Stimulated activated CD4-positive, alpha-beta T cell treated with anti-CD3 and anti-CD28 coated beads, Interleukin-4, amount 100 ng/mL, for 4 hours (primary cell): ENCODE results near the gene IL17REL.

Experiments used
- DNase-seq, 2 experiments: peaks; one replicate each; pipeline ENCODE4 v3.0.0-alpha.2; 2020

The IL17REL gene

GRCh38 chr22:50012211-50013181 lies at the start of gene IL17REL:
IL17REL (minus strand) TSS chr22:50012765; CDS start chr22:50012646, 119 bp downstream.
- no peak for DNase-seq

DNA sequence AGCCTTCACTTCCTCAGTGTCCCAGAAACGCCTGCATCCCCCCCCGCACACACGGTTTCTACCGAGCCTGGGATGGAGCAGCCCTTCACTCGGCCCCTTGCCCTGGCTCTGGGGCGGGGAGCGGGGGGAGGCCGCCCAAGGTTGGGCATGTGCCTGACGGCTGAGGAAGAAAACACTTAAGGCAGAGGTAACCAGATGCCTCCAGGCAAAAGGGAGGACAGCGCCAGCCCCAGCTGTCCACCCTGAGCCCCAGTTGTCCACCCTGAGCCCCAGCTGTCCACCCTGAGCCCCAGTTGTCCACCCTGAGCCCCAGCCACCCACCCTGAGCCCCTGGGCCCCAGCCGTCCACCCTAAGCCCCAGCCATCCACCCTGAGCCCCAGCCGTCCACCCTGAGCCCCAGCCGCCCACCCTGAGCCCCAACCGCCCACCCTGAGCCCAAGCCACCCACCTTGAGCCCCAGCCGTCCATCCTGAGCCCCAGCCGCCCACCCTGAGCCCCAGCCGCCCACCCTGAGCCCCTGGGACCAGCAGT lies 49.3 kb upstream of the IL17REL start:
- DNase-seq = no peak

DNA sequence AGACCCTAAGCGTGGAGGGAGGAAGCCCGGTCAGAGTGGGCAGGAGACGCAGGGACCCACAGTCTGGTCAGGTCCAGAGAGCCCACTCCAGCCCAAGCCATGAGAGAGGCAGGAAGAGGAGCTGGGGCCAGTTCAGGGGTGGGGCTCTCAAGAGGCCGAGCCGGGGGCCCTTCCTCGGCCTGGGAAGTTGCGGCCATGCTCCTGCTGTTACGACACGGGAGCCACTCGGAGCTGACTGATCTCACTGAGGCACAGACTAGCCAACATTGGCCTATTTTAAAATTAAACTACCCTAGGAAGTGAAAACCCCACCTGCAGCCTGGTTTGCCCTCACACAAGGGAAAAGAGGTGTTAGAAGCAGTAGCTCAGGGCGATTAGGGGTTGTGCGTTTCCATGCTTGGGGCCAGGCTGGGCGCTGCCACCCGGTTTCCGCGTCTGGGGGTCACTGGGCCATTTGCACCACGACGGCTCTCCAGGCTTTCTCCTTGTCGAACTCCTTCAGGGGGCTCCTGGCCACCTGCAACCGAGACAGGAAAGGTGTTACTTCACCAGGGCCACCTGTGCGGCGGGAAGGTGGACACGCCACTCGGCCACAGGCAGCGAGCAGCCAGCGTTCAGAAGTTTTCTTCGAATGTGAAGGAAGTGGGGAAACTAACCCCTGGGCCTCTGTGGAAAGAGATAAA lies 48.7 kb upstream of the IL17REL start:
- DNase-seq = no peak

GRCh38 chr22:50060441-50061140 lies 48.0 kb upstream of the IL17REL start:
- DNase-seq = no peak

- no peak for DNase-seq
These were observed 47.3 kb upstream of the IL17REL start for GRCh38 chr22:50059881-50060262.

DNA sequence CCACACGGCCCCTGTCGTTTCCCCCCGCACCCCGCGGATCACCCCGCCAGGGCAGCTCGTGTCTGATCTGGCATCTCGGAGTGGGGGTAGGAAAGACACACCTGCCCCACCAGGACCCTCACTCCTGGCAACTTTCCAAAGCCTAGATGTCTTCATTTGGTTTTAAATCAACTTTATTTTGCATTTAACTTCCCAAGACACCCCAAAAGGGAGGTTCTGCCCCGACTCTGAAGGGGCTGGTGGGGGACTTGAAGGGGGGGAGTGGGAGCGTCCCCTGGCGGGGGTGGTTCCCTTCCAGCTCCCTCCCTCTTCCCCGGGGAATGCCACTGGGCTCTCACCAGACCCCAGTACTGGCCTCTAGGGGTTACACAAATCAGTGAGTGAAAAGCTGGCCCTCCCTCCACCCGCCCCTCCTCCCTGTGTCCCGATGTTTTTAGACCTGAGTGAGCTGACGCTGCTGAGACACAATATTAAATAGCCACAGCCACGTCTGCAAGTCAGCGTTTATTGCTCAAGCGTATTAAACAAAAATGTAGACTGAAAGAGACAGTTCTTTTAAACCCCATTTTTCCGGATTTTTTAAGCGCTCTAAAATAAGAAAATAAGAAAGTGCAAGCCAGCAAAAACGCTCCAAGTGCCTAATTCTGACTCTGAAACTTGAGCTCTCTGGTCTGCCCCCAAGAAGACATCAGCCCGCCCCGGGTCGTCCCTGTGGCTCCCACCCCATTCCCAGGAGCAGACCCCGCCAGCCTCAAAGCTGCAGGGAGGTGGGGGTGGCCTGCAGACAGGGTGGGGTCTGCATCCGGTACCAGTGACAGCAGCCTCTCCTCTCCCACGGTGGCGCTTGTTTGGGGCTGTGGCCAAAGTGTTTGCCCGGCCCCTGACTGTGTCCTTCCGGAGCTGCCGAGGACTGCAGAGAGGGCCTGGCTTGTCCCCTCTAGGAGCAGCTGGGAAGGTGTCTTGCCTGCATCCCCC lies 46.6 kb upstream of the IL17REL start:
- no peak for DNase-seq

GRCh38 chr22:50058061-50058905 lies 45.7 kb upstream of the IL17REL start, which contains the start of gene TTLL8:
TTLL8 (minus strand) TSS chr22:50058298.
- no peak for DNase-seq

- DNase-seq = no peak
These were observed 44.9 kb upstream of the IL17REL start for GRCh38 chr22:50057278-50058060.

DNA sequence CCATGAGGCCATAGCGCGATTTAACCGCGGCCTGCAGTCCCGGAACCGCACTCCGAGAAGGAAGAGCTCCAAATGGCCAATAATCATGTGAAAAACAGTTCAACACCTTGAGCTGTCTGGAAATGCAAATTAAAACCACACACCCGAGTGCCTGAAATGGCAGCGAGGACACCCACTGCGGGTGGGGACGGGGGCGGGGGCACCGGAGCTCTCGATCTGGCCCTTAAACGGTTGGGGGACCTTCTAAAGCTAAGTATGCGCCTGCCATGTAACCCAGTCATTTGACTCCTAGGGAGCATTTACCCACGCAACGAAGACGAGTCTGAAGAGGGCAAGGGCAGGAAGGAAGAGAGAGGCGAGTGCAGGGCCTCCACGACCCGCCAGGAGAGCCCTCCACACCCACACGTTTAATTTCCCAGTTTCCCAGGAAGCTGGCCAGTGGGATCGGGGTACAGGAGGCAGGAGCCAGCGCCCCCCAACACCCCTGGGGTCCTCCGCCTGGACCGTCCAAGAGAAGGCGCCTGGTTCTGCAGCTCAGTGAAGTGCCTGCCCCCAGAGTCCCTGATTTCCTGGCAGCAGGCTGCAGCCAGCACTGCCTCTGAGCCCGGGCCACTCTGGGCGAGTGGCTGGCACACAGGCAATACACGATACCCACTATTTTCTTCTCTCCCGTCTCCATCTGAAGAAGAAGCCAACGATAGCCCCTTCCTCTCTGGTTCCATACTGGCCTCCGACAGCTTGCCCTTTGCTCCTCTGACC lies 43.8 kb upstream of the IL17REL start:
- DNase-seq = no peak

GRCh38 chr22:50053861-50054260 lies 41.3 kb upstream of the IL17REL start:
- no peak for DNase-seq

GRCh38 chr22:50051930-50052329 lies 39.4 kb upstream of the IL17REL start:
- no peak for DNase-seq

- no peak for DNase-seq
These were observed 37.0 kb upstream of the IL17REL start for GRCh38 chr22:50049299-50050195.

GRCh38 chr22:50048836-50049235 lies 36.3 kb upstream of the IL17REL start:
- no peak for DNase-seq

DNA sequence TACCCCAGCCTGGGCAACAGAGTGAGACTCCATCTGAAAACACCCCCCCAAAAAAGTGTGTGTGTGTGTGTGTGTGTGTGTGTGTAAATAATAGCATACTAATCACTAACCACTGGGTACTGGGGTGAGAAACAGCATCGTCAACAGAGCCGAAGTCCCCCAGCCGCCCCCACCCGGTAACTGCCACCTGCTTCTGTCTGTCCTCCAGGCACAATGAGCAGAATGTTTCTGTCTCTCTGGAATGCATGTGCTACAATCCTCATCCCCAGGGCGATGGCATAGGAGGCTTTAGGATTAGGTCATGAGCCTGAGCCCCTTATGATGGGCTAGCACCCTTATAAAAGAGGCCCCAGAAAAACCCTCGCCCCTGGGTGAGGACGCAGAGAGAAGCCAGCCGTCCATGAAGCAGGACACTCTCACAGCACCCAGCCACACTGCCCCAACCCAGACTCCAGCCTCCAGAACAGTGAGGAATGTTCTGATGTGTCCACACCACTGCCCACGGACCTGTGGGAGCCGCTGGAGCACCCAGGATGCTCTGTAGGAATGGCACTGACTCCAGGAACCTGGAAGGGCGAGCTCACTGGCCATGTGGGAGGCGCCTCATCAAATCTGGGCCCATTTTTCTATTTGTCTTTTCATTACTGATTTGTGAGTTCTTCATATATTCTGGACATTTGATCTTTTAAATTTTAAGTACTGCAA lies 35.6 kb upstream of the IL17REL start:
- no peak for DNase-seq

DNA sequence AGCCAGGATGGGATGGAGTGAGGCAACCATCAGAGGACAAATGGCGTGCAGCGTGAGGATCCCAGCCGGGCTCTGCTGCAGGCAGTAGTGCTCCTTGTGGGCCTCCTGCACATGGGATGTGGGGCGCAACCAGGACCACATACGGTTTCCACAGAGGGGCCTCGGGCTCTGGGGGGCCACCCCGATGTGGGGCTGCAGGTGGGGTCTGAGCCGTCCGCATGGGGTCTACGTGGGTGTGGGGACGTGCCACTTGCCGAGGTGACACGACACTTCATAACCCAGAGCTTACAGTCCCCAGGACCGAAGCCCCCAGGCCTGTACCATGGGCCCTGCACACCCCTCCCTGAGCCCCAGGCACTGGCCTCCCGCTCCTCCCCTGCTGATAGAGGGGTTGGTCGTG lies 34.8 kb upstream of the IL17REL start:
- no peak for DNase-seq

DNA sequence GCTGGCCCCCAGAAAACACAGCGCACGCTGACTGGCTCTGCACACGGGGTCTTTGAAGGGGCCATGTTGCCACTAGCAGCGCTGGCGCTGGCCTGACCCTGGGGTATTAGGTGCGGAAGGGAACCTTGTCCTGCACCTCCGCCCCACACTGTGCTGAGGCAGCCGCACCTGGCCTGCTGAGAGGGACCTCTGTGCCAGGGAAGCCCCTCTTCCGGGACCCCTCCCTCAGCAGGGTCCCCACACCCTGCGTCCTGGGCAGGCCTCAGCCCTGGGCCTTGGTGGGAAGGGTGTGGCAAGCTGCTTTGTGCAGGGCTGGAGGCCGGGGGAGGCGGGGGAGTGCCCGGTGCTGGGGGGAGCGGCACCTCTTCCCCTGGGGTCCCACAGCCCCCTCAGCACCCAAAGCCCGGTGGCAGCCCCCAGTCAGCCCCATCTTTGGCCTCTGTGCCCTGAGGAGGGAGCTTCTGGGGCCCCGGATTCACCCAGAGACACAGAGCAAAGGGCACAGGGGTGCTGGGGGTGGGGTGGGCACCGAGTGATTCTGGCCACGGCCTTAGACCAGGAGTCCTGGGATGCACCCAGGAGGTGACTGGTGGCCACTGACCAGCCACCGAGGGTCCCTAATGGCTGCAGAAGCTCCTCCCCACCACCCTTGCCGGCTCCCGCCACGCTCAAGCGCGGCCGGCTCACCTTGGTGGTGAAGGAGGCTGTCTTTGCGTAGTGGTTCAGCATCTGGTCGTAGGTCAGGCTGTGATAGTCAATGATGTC lies 34.1 kb upstream of the IL17REL start:
- DNase-seq = no peak

DNA sequence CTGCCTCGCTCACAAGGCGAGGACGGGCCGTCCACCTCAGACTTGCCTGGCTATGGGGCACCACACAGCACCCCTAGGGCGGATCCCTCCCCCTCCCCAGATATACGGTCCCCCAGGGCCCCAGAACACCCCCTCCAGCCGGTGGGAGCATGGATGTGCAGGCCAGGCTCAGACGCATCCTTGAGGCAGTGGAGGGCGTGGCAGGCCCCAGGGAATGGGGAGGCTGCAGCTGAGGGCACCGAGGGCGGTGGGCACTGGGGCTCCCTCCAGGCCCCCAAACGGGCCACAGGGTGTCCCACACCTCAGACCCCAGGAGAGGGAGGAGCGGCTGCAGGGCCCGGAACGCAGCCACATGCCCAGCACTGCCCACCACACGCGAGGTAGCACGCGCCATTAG lies 33.5 kb upstream of the IL17REL start:
- DNase-seq = no peak
